Inflammatory macrophage treated with lipopolysaccharide for 1 hour (primary cell): ENCODE measurements around the gene COX6A2.
"Not testable (repeated sequence)": the region's sequence is repeated elsewhere in the genome, so short reads cannot be mapped to it uniquely, and the experiment has no call there.

ENCODE experiments used
- DNase-seq, 2 donors: peaks; one replicate each; pipeline ENCODE4 v3.0.0-alpha.2; 2020 to 2022

COX6A2 gene

GRCh38 chr16:31436221-31437045 lies 8.3 kb upstream of the COX6A2 start:
- no peak for DNase-seq

GRCh38 chr16:31435341-31436220 lies 7.4 kb upstream of the COX6A2 start:
- no peak for DNase-seq

GRCh38 chr16:31430380-31431052 lies 2.4 kb upstream of the COX6A2 start:
- no peak for DNase-seq

- no peak for DNase-seq
Observed at GRCh38 chr16:31429796-31430195, 1.6 kb upstream of the COX6A2 start.

- DNase-seq: no peak
Observed at GRCh38 chr16:31429314-31429713, 1.2 kb upstream of the COX6A2 start.

- no peak for DNase-seq
Observed at GRCh38 chr16:31428638-31429247, 583 bp upstream of the COX6A2 start.

GRCh38 chr16:31427441-31428278 lies 500 bp downstream of the COX6A2 start:
- DNase-seq: peak; percentile 38 to 48

- no peak for DNase-seq
Observed at GRCh38 chr16:31423801-31424200, 4.4 kb downstream of the COX6A2 start.

- no peak for DNase-seq
Observed at GRCh38 chr16:31423241-31423640, 4.9 kb downstream of the COX6A2 start.

- no peak for DNase-seq
Observed at GRCh38 chr16:31421587-31421986, 6.6 kb downstream of the COX6A2 start.

- DNase-seq: no peak
Observed at GRCh38 chr16:31420037-31420436, 8.1 kb downstream of the COX6A2 start.

- DNase-seq: no peak
Observed at GRCh38 chr16:31417916-31418315, 10.2 kb downstream of the COX6A2 start.

GRCh38 chr16:31417036-31417435 lies 11.1 kb downstream of the COX6A2 start:
- DNase-seq: not testable (repeated sequence)

GRCh38 chr16:31416371-31416770 lies 11.8 kb downstream of the COX6A2 start:
- no peak for DNase-seq

- no peak for DNase-seq
Observed at GRCh38 chr16:31414706-31415105, 13.5 kb downstream of the COX6A2 start.

GRCh38 chr16:31413943-31414342 lies 14.2 kb downstream of the COX6A2 start:
- no peak for DNase-seq

- DNase-seq: peak; percentile 41 to 82
Observed at GRCh38 chr16:31413381-31413780, 14.8 kb downstream of the COX6A2 start.

GRCh38 chr16:31412750-31413149 lies 15.4 kb downstream of the COX6A2 start:
- no peak for DNase-seq

GRCh38 chr16:31411024-31411844 lies 16.9 kb downstream of the COX6A2 start:
- no peak for DNase-seq

GRCh38 chr16:31410082-31410481 lies 18.1 kb downstream of the COX6A2 start:
- no peak for DNase-seq

- no peak for DNase-seq
Observed at GRCh38 chr16:31409433-31409832, 18.7 kb downstream of the COX6A2 start.
